Caco-2 (cell line): ENCODE results near the gene GNPTAB. TPM values are rescaled to one million over a fixed set of nuclear protein-coding genes. Genes with fewer than 3 reads are reported as not detected.
"Not testable (repeated sequence)": the region's sequence is repeated elsewhere in the genome, so short reads cannot be mapped to it uniquely, and the experiment has no call there.

Source experiments
- BruUV-seq: library from RNA; stranded (reverse); fragments of 400-500 nt; replicated peaks from 2 replicates; lab custom pipeline; 2021; lab: Mats Ljungman, UMichigan
- CTCF ChIA-PET: fragments of 300-600 bp; sonication (Branson Sonifier 250); formaldehyde crosslinking; loops from one replicate; lab custom pipeline; 2022; ENCODE audit warnings: antibody characterized with exemption; lab: Charles Lee
- POLR2A ChIA-PET: fragments of 300-600 bp; sonication (Branson Sonifier 250); formaldehyde crosslinking; loops from one replicate; lab custom pipeline; 2022; ENCODE audit warnings: antibody characterized with exemption; lab: Charles Lee
- DNase-seq, 2 experiments: peaks; one replicate each; pipeline versions ENCODE4 v3.0.0 to v3.0.0-alpha.2; 2020 to 2022
- H3K27me3 ChIP-seq: replicated peaks from 2 replicates; pipeline ENCODE4 v1.6.0; 2011; ENCODE audit warnings: low read length; ENCODE audit not compliant: control insufficient read depth, insufficient read depth
- H3K36me3 ChIP-seq: 2 replicates; pipeline ENCODE4 v1.5.1; 2011; ENCODE audit warnings: low read length; ENCODE audit not compliant: control insufficient read depth, insufficient read depth
- H3K4me1 ChIP-seq: fragments of 250-450 bp; sonication (Bioruptor Pico); 2 replicates; pipeline ENCODE4 v1.5.1; 2020; ENCODE audit warnings: mild to moderate bottlenecking
- H3K4me3 ChIP-seq: 2 replicates; pipeline ENCODE4 v1.5.1; 2011; ENCODE audit warnings: low read depth, mild to moderate bottlenecking, control low read depth, low read length
- H3K9me3 ChIP-seq: fragments of 250-450 bp; sonication (Bioruptor Pico); 2 replicates; pipeline ENCODE4 v1.5.1; 2020; ENCODE audit warnings: mild to moderate bottlenecking, moderate library complexity
- H3K27ac Mint-ChIP-seq: one replicate; pipeline ENCODE4 v1.8.0; 2022; ENCODE audit warnings: mixed read lengths; ENCODE audit not compliant: unreplicated experiment
- H3K27me3 Mint-ChIP-seq: one replicate; pipeline ENCODE4 v1.8.0; 2022; ENCODE audit warnings: mixed read lengths; ENCODE audit not compliant: insufficient read depth, unreplicated experiment
- H3K36me3 Mint-ChIP-seq: one replicate; pipeline ENCODE4 v1.8.0; 2022; ENCODE audit warnings: mild to moderate bottlenecking, mixed read lengths; ENCODE audit not compliant: insufficient read depth, unreplicated experiment
- H3K4me1 Mint-ChIP-seq: one replicate; pipeline ENCODE4 v1.8.0; 2022; ENCODE audit warnings: low read depth, mixed read lengths; ENCODE audit not compliant: unreplicated experiment
- H3K4me3 Mint-ChIP-seq: one replicate; pipeline ENCODE4 v1.8.0; 2022; ENCODE audit warnings: mild to moderate bottlenecking, moderate library complexity, mixed read lengths; ENCODE audit not compliant: unreplicated experiment
- H3K9me3 Mint-ChIP-seq: one replicate; pipeline ENCODE4 v1.8.0; 2022; ENCODE audit warnings: mixed read lengths; ENCODE audit not compliant: unreplicated experiment
- intact Hi-C: fragments of 100-400 bp; cut with micrococcal nuclease; formaldehyde crosslinking; loops from one replicate; pipeline ENCODE4 v1.10.0; 2022; ENCODE audit not compliant: unreplicated experiment
- total RNA-seq: library from RNA; stranded (reverse); gene quantifications from 2 replicates; pipeline ENCODE4 v1.2.3, GENCODE V29; 2022
- TF ChIP-seq, protein P1 (sequence below), 2 experiments: fragments of 200-600 bp in 1 of 2; IDR thresholded peaks; 1 replicate in 1 of 2; 2 replicates in 1 of 2; pipeline versions ENCODE4 v1.5.1 to v1.8.0; 2011 to 2022; ENCODE audit warnings: antibody characterized with exemption in 1 of 2, control low read depth in 1 of 2, inconsistent platforms in 1 of 2, low read depth in 1 of 2, low read length in 1 of 2, mild to moderate bottlenecking in 1 of 2, moderate library complexity in 1 of 2; ENCODE audit not compliant: insufficient read depth in 1 of 2, severe bottlenecking in 1 of 2, unreplicated experiment in 1 of 2

GNPTAB gene
- total RNA-seq, 1 experiment from 2014 or later = 39.1 TPM

GRCh38 chr12:101813117-101813516, 17.6 kb downstream of the GNPTAB start:
- Histone ChIP-seq H3K4me1 (no peaks in the 10 kb centered on the region), H3K9me3 (no peaks in the 10 kb centered on the region), H3K36me3 (no peaks in the 10 kb centered on the region), H3K27me3 (no peaks in the 10 kb centered on the region), H3K4me3 (no peak overlapping the region)
- TF ChIP-seq, protein P1, sequence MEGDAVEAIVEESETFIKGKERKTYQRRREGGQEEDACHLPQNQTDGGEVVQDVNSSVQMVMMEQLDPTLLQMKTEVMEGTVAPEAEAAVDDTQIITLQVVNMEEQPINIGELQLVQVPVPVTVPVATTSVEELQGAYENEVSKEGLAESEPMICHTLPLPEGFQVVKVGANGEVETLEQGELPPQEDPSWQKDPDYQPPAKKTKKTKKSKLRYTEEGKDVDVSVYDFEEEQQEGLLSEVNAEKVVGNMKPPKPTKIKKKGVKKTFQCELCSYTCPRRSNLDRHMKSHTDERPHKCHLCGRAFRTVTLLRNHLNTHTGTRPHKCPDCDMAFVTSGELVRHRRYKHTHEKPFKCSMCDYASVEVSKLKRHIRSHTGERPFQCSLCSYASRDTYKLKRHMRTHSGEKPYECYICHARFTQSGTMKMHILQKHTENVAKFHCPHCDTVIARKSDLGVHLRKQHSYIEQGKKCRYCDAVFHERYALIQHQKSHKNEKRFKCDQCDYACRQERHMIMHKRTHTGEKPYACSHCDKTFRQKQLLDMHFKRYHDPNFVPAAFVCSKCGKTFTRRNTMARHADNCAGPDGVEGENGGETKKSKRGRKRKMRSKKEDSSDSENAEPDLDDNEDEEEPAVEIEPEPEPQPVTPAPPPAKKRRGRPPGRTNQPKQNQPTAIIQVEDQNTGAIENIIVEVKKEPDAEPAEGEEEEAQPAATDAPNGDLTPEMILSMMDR (IDR thresholded peaks at IDR 0.05; ENCODE audit: insufficient read depth in 1 of 2, low read depth in 1 of 2, low read length in 1 of 2, severe bottlenecking in 1 of 2, unreplicated experiment in 1 of 2) = no peak
- Mint-ChIP-seq H3K27ac (no peak overlapping the region), H3K36me3 (no peaks in the 10 kb centered on the region), H3K27me3 (no peaks in the 10 kb centered on the region), H3K4me1 (no peaks in the 10 kb centered on the region), H3K9me3 (no peaks in the 10 kb centered on the region), H3K4me3 (no peak overlapping the region)
- no peak for DNase-seq
- intact Hi-C loops = no loop called here
- BruUV-seq = no TSS peak
- ChIA-PET CTCF (no interaction called here), POLR2A (no interaction called here)

DNA sequence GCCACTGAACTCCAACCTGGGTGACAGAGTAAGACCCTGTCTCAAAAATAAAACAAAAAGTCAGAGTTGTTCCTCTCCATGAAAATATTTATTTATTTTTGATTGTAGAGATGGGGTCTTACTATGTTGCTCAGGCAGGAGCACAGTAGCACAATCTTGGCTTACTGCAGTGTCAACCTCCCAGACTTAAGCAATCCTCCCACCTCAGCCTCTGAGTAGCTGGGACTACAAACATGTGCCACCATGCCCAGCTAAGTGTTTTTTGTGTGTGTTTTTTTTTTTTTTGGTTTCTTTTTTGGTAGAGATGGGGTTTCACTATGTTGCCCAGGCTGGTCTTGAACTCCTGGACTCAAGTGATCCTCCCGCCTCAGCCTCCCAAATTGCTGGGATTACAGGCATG, 18.0 kb downstream of the GNPTAB start:
- CTCF ChIA-PET = not testable (repeated sequence)

GRCh38 chr12:101811342-101811741, 19.4 kb downstream of the GNPTAB start:
- H3K4me1 ChIP-seq, H3K36me3 Mint-ChIP-seq, H3K4me3 Mint-ChIP-seq, H3K4me1 Mint-ChIP-seq, H3K27ac Mint-ChIP-seq, H3K27me3 Mint-ChIP-seq, H3K27me3 ChIP-seq, POLR2A ChIA-PET, H3K36me3 ChIP-seq, H3K4me3 ChIP-seq, BruUV-seq, H3K9me3 ChIP-seq, CTCF ChIA-PET, H3K9me3 Mint-ChIP-seq, intact Hi-C loops, DNase-seq: not testable (repeated sequence)

More for the DNA sequence above, 18.0 kb downstream of the GNPTAB start:
- H3K27me3 Mint-ChIP-seq, intact Hi-C loops, BruUV-seq, H3K4me1 ChIP-seq, POLR2A ChIA-PET, H3K9me3 Mint-ChIP-seq, H3K27ac Mint-ChIP-seq, H3K4me3 Mint-ChIP-seq, H3K4me3 ChIP-seq, DNase-seq, H3K36me3 ChIP-seq, H3K9me3 ChIP-seq, H3K36me3 Mint-ChIP-seq, H3K27me3 ChIP-seq, H3K4me1 Mint-ChIP-seq: not testable (repeated sequence)

DNA sequence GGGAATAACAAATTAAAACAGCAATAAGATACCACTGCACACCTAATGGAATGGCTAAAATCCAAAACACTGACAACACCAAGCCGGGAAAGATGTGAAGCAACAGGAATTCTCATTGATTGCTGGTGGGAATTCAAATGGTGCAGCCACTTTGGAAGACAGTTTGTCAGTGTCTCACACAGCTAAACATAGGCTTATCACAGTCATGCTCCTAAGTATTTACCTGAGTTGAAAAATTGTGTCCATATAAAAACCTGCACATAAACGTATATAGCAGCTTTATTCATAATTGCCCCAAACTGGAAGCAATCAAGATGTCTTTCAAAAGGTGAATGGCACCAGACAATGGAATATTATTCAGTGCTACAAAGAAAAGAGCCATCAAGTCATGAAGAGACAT, 21.6 kb downstream of the GNPTAB start:
- H3K4me3 Mint-ChIP-seq = no peak overlapping the region
- no peaks in the 10 kb centered on the region for H3K9me3 Mint-ChIP-seq
- H3K27me3 Mint-ChIP-seq = no peaks in the 10 kb centered on the region
- no peaks in the 10 kb centered on the region for H3K9me3 ChIP-seq
- no peaks in the 10 kb centered on the region for H3K4me1 ChIP-seq
- ChIA-PET POLR2A (no interaction called here), CTCF (no interaction called here)
- H3K4me1 Mint-ChIP-seq = no peaks in the 10 kb centered on the region
- H3K27ac Mint-ChIP-seq = no peak overlapping the region
- no peaks in the 10 kb centered on the region for H3K36me3 Mint-ChIP-seq
- intact Hi-C loops = no loop called here
- H3K27me3 ChIP-seq = no peaks in the 10 kb centered on the region
- H3K4me3 ChIP-seq = no peak overlapping the region
- no peaks in the 10 kb centered on the region for H3K36me3 ChIP-seq
- no TSS peak for BruUV-seq
- TF ChIP-seq, protein P1 (IDR thresholded peaks at IDR 0.05; ENCODE audit: insufficient read depth in 1 of 2, low read depth in 1 of 2, low read length in 1 of 2, severe bottlenecking in 1 of 2, unreplicated experiment in 1 of 2) = no peak
- no peak for DNase-seq
